ENCODE measurements around the gene MTFMT. TPM values are rescaled to one million over a fixed set of nuclear protein-coding genes. Genes with fewer than 3 reads are reported as not detected.

Gene MTFMT
- total and polyA plus RNA-seq, 2 experiments from 2014 or later: 16.8 to 18.2 TPM

DNA sequence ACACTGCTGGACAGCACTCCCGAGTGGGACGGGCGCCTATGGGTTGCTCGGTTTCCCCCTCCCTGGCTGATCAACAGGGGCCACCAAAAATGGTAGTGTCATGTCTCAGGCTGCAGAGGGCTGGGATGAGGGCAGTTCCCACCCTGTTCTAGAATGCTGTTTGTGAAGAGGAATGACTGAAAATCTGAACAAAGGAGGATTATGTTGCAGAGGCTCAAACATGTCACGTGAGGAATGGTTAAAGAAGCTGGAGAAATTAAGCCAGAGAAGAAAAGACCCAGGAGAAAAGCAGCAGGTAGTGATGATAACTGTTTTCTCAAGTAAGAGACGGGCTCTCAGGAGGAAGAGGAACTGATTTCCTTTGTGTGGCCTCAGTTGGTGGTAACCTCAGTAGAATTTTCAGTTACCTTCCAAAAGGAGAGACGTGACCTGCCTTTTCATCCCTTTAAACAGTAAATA lies 50.2 kb downstream of the MTFMT start:
- Histone ChIP-seq H4K20me1 (ENCODE audit: insufficient read depth, poor library complexity, severe bottlenecking) (no peaks in the 10 kb centered on the region), H3K36me3 (replicated peaks; ENCODE audit: insufficient read depth, low read depth) (peaks cover 3% of the 10 kb centered on the region), H3K9me2 (replicated peaks; ENCODE audit: insufficient read depth) (no peaks in the 10 kb centered on the region)

DNA sequence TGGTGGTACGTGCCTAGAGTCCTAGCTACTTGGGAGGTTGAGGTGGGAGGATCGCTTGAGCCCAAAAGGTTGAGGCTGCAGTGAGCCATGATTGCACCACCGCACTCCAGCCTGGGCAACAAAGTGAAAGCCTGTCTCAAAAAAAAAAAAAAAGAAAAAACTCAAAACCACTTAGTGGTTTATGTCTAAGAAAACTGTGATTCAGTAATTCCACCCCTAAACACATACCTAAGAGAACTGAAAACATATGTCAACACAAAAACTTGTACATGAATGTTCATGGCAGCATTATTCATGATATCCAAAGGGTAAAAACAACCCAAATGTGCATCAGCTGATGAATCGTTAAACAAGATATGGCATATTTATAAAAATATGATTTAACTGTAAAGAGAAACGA lies 54.0 kb downstream of the MTFMT start:
- no peaks in the 10 kb centered on the region for H3K4me1 ChIP-seq (ENCODE audit: insufficient read depth)
- no peak overlapping the region for H3K4me3 ChIP-seq
- H3K27me3 ChIP-seq: no peaks in the 10 kb centered on the region
- TF ChIP-seq EZH2 (IDR thresholded peaks at IDR 0.05; ENCODE audit: borderline replicate concordance) (no peak), EZH2phosphoT487 (IDR thresholded peaks at IDR 0.05; ENCODE audit: low read depth, severe bottlenecking, unreplicated experiment) (no peak)
- TF ChIP-seq, protein P1, sequence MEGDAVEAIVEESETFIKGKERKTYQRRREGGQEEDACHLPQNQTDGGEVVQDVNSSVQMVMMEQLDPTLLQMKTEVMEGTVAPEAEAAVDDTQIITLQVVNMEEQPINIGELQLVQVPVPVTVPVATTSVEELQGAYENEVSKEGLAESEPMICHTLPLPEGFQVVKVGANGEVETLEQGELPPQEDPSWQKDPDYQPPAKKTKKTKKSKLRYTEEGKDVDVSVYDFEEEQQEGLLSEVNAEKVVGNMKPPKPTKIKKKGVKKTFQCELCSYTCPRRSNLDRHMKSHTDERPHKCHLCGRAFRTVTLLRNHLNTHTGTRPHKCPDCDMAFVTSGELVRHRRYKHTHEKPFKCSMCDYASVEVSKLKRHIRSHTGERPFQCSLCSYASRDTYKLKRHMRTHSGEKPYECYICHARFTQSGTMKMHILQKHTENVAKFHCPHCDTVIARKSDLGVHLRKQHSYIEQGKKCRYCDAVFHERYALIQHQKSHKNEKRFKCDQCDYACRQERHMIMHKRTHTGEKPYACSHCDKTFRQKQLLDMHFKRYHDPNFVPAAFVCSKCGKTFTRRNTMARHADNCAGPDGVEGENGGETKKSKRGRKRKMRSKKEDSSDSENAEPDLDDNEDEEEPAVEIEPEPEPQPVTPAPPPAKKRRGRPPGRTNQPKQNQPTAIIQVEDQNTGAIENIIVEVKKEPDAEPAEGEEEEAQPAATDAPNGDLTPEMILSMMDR (IDR thresholded peaks at IDR 0.05; ENCODE audit: poor library complexity): no peak
- no peak for DNase-seq (ENCODE audit: low spot score)
- H3K4me2 ChIP-seq: no peak overlapping the region
- peaks cover 3% of the 10 kb centered on the region for H3K36me3 ChIP-seq (replicated peaks; ENCODE audit: insufficient read depth, low read depth)
- H2AFZ ChIP-seq: no peak overlapping the region
- WGBS (ENCODE audit: low lambda C conversion rate, missing lambda C conversion rate): 81% methylated on average over 5 of the region's 5 CpGs
- no peaks in the 10 kb centered on the region for H3K9me2 ChIP-seq (replicated peaks; ENCODE audit: insufficient read depth)
- H4K20me1 ChIP-seq (ENCODE audit: insufficient read depth, poor library complexity, severe bottlenecking): no peaks in the 10 kb centered on the region
- no peak overlapping the region for H3K27ac ChIP-seq
- H3K9me3 ChIP-seq (ENCODE audit: low read depth): no peaks in the 10 kb centered on the region
- H3K79me2 ChIP-seq: peaks cover 6% of the 10 kb centered on the region

More for the DNA sequence above, 50.2 kb downstream of the MTFMT start:
- peaks cover 31% of the 10 kb centered on the region for H3K79me2 ChIP-seq
- no peak overlapping the region for H3K27ac ChIP-seq
- WGBS (ENCODE audit: low lambda C conversion rate, missing lambda C conversion rate): 80% methylated on average over 7 of the region's 7 CpGs
- no peak overlapping the region for H3K4me3 ChIP-seq
- no peak overlapping the region for H3K4me2 ChIP-seq
- no peak for DNase-seq (ENCODE audit: low spot score)
- no peak overlapping the region for H2AFZ ChIP-seq
- H3K4me1 ChIP-seq (ENCODE audit: insufficient read depth): peaks cover 11% of the 10 kb centered on the region
- H3K27me3 ChIP-seq: no peaks in the 10 kb centered on the region
- no peaks in the 10 kb centered on the region for H3K9me3 ChIP-seq (ENCODE audit: low read depth)
- TF ChIP-seq, protein P1 (IDR thresholded peaks at IDR 0.05; ENCODE audit: poor library complexity): no peak

DNA sequence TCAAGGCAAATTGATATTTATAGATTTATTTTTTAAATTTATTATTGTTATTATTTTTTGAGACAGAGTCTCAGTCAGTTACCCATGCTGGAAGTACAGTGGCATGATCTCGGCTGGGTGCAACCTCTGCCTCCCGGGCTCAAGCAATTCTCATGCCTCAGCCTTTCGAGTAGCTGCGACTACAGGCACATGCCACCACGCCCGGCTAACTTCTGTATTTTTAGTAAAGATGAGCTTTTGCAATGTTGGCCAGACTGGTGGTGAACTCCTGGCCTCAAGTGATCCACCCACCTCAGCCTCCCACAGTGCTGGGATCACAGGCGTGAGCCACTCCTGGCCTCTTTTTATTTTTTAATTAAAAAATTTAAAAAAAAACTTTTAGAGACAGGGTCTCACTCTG lies 58.7 kb downstream of the MTFMT start:
- Histone ChIP-seq H3K9me2 (replicated peaks; ENCODE audit: insufficient read depth) (no peaks in the 10 kb centered on the region), H4K20me1 (ENCODE audit: insufficient read depth, poor library complexity, severe bottlenecking) (no peaks in the 10 kb centered on the region), H3K27me3 (no peaks in the 10 kb centered on the region), H3K4me3 (no peak overlapping the region), H3K9me3 (ENCODE audit: low read depth) (no peaks in the 10 kb centered on the region), H3K79me2 (no peaks in the 10 kb centered on the region), H3K4me1 (ENCODE audit: insufficient read depth) (no peaks in the 10 kb centered on the region), H2AFZ (no peak overlapping the region), H3K36me3 (replicated peaks; ENCODE audit: insufficient read depth, low read depth) (no peaks in the 10 kb centered on the region), H3K4me2 (no peak overlapping the region), H3K27ac (no peak overlapping the region)
- WGBS (ENCODE audit: low lambda C conversion rate, missing lambda C conversion rate): 97% methylated on average over 7 of the region's 7 CpGs
- TF ChIP-seq, protein P1 (IDR thresholded peaks at IDR 0.05; ENCODE audit: poor library complexity): no peak
- DNase-seq (ENCODE audit: low spot score): no peak

DNA sequence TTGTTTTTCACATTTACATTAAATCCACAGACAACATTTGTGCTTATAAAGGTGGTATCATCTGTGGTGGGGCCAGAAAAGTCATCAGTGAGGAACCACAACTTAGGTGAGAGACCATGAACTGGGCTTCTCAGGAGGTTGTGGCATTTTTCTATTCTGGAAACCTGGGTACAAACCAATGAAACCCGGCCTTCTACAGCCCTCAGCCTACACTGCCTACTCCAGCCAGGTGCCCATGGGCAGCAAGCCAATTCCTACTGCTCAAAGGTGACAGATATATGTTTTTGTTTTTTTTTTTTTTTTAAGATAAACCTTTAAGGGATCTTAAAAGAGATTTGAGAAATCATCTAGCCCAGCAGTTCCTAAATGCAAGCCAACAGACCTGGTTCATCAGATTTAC lies 60.0 kb downstream of the MTFMT start:
- Histone ChIP-seq H3K9me2 (replicated peaks; ENCODE audit: insufficient read depth) (no peaks in the 10 kb centered on the region), H3K36me3 (replicated peaks; ENCODE audit: insufficient read depth, low read depth) (no peaks in the 10 kb centered on the region), H3K4me2 (no peak overlapping the region), H3K9me3 (ENCODE audit: low read depth) (no peaks in the 10 kb centered on the region), H3K4me3 (no peak overlapping the region), H2AFZ (no peak overlapping the region), H3K4me1 (ENCODE audit: insufficient read depth) (no peaks in the 10 kb centered on the region), H3K79me2 (no peaks in the 10 kb centered on the region), H3K27me3 (no peaks in the 10 kb centered on the region), H4K20me1 (ENCODE audit: insufficient read depth, poor library complexity, severe bottlenecking) (no peaks in the 10 kb centered on the region), H3K27ac (no peak overlapping the region)
- WGBS (ENCODE audit: low lambda C conversion rate, missing lambda C conversion rate): 95% methylated on average over 1 of the region's 1 CpG
- DNase-seq (ENCODE audit: low spot score): no peak
- no peak for TF ChIP-seq EZH2 (IDR thresholded peaks at IDR 0.05; ENCODE audit: borderline replicate concordance)
- TF ChIP-seq, protein P1 (IDR thresholded peaks at IDR 0.05; ENCODE audit: poor library complexity): no peak
- TF ChIP-seq EZH2phosphoT487 (IDR thresholded peaks at IDR 0.05; ENCODE audit: low read depth, severe bottlenecking, unreplicated experiment): no peak

All from hepatocyte (in vitro differentiated cells).